Keratinocyte (primary cell): ENCODE measurements around the gene EID3.

Experiments
- CTCF ChIP-seq, 3 experiments: IDR thresholded peaks in 1 of 3; conservative IDR thresholded peaks in 1 of 3; optimal IDR thresholded peaks in 1 of 3; 2 replicates in 2 of 3; 3 replicates in 1 of 3; pipeline versions ENCODE3 to v1.5.1; 2011; ENCODE audit warnings: low read length in 3 of 3, mild to moderate bottlenecking in 3 of 3, moderate library complexity in 2 of 3, control low read depth in 1 of 3, inconsistent platforms in 1 of 3; ENCODE audit not compliant: insufficient read depth in 2 of 3; ENCODE audit errors: extremely low read depth in 1 of 3
- EZH2 ChIP-seq: IDR thresholded peaks from one replicate; pipeline ENCODE4 v1.6.1; 2012; ENCODE audit warnings: inconsistent platforms, mild to moderate bottlenecking, low read length, moderate library complexity

GRCh38 chr12:104344682-104345081, 41.1 kb downstream of the EID3 start:
- TF ChIP-seq EZH2 (no peak), CTCF (optimal IDR thresholded peaks at IDR 0.05 in 1 of 3, IDR thresholded peaks at IDR 0.05 in 1 of 3, conservative IDR thresholded peaks at IDR 0.05 in 1 of 3; ENCODE audit: extremely low read depth in 1 of 3, insufficient read depth in 2 of 3, low read length in 3 of 3) (no peak)
